Measurements from ENCODE around the gene IL1RAPL2. TPM values are rescaled to one million over a fixed set of nuclear protein-coding genes. Genes with fewer than 3 reads are reported as not detected.

IL1RAPL2 gene
- total RNA-seq, 1 experiment from 2014 or later = 1.6 TPM

DNA sequence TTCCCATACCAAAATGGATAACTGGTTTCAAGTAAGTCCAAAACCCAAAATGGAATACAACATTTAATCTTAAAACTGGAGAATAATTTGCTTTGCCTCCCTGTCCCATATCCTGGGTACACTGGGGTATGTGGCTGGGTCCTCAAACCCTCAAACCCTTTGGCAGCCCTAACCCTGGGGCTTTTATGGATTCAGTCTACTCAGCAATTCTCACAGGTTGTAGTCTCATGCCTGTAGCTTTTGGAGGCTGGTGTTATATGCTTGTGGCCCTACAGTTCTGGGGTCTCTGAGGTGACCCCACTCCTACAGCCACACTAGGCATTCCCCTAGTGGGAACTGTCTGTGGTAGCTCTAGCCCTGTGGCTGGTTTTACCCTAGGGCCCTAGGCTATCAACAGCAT lies 1145.8 kb downstream of the IL1RAPL2 start:
- no peaks in the 10 kb centered on the region for H3K36me3 ChIP-seq (ENCODE audit: low read depth)
- H3K9me3 ChIP-seq (ENCODE audit: insufficient read depth, low read depth) = no peaks in the 10 kb centered on the region
- intact Hi-C loops (cut with micrococcal nuclease; ENCODE audit: unreplicated experiment) = no loop called here
- no peaks in the 10 kb centered on the region for H3K79me2 ChIP-seq (ENCODE audit: low read depth)
- no peaks in the 10 kb centered on the region for H4K20me1 ChIP-seq (ENCODE audit: insufficient read depth)
- no peaks in the 10 kb centered on the region for H3K9me2 ChIP-seq (ENCODE audit: insufficient read depth)
- no TSS peak for BruUV-seq (replicated peaks)
- no peak overlapping the region for H3K4me2 ChIP-seq
- H3F3A ChIP-seq (ENCODE audit: insufficient read depth, low read depth) = no peaks in the 10 kb centered on the region
- ChIA-PET POLR2A (ENCODE audit: unreplicated experiment) (no interaction called here), CTCF (no interaction called here)
- no peak overlapping the region for H2AFZ ChIP-seq
- H3K27me3 ChIP-seq (ENCODE audit: insufficient read depth, low read depth) = no peaks in the 10 kb centered on the region
- H3K4me3 ChIP-seq = no peak overlapping the region
- DNase-seq = no peak
- TF ChIP-seq, protein P1, sequence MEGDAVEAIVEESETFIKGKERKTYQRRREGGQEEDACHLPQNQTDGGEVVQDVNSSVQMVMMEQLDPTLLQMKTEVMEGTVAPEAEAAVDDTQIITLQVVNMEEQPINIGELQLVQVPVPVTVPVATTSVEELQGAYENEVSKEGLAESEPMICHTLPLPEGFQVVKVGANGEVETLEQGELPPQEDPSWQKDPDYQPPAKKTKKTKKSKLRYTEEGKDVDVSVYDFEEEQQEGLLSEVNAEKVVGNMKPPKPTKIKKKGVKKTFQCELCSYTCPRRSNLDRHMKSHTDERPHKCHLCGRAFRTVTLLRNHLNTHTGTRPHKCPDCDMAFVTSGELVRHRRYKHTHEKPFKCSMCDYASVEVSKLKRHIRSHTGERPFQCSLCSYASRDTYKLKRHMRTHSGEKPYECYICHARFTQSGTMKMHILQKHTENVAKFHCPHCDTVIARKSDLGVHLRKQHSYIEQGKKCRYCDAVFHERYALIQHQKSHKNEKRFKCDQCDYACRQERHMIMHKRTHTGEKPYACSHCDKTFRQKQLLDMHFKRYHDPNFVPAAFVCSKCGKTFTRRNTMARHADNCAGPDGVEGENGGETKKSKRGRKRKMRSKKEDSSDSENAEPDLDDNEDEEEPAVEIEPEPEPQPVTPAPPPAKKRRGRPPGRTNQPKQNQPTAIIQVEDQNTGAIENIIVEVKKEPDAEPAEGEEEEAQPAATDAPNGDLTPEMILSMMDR (conservative IDR thresholded peaks at IDR 0.05) = no peak
- TF ChIP-seq EZH2 (IDR thresholded peaks at IDR 0.05; ENCODE audit: low read depth) = no peak
- H3K27ac ChIP-seq = no peak overlapping the region
- H3K4me1 ChIP-seq (replicated peaks; ENCODE audit: insufficient read depth) = peaks cover 14% of the 10 kb centered on the region; the same call in 1 of the 2 replicates

DNA sequence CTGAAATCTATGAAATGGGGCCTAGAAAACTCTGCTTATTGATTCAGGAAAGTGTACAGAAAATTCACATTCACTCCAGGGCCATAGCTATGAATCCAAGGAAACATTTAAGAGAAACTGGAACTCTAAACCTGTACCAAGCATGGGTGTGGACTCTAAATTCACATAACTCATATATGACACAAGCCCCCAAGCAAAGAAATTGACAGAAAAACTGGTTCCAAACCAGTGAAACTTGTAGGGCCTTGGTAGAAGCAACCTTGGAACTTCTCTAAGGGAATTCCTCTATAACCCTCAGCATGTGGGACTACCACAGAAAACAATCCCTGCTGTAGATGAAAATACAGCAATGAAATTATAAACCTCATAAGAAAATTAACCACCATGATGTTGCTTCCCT lies 1149.7 kb downstream of the IL1RAPL2 start:
- Histone ChIP-seq H3K4me2 (peak overlapping the region; percentile 8; the same call in 1 of the 2 replicates), H3K27me3 (ENCODE audit: insufficient read depth, low read depth) (no peaks in the 10 kb centered on the region), H3K9me3 (ENCODE audit: insufficient read depth, low read depth) (no peaks in the 10 kb centered on the region), H3K4me1 (replicated peaks; ENCODE audit: insufficient read depth) (peaks cover 14% of the 10 kb centered on the region; the same call in 1 of the 2 replicates), H3K4me3 (no peak overlapping the region), H3F3A (ENCODE audit: insufficient read depth, low read depth) (no peaks in the 10 kb centered on the region), H3K9me2 (ENCODE audit: insufficient read depth) (no peaks in the 10 kb centered on the region), H4K20me1 (ENCODE audit: insufficient read depth) (no peaks in the 10 kb centered on the region), H3K36me3 (ENCODE audit: low read depth) (no peaks in the 10 kb centered on the region), H3K27ac (no peak overlapping the region), H2AFZ (no peak overlapping the region), H3K79me2 (ENCODE audit: low read depth) (no peaks in the 10 kb centered on the region)
- DNase-seq = peak in 1 of 2 experiments; percentile 62
- BruUV-seq (replicated peaks) = no TSS peak
- intact Hi-C loops (cut with micrococcal nuclease; ENCODE audit: unreplicated experiment) = no loop called here
- ChIA-PET POLR2A (ENCODE audit: unreplicated experiment) (no interaction called here), CTCF (no interaction called here)
- TF ChIP-seq, protein P1 (conservative IDR thresholded peaks at IDR 0.05) = no peak
- TF ChIP-seq EZH2 (IDR thresholded peaks at IDR 0.05; ENCODE audit: low read depth) = no peak

DNA sequence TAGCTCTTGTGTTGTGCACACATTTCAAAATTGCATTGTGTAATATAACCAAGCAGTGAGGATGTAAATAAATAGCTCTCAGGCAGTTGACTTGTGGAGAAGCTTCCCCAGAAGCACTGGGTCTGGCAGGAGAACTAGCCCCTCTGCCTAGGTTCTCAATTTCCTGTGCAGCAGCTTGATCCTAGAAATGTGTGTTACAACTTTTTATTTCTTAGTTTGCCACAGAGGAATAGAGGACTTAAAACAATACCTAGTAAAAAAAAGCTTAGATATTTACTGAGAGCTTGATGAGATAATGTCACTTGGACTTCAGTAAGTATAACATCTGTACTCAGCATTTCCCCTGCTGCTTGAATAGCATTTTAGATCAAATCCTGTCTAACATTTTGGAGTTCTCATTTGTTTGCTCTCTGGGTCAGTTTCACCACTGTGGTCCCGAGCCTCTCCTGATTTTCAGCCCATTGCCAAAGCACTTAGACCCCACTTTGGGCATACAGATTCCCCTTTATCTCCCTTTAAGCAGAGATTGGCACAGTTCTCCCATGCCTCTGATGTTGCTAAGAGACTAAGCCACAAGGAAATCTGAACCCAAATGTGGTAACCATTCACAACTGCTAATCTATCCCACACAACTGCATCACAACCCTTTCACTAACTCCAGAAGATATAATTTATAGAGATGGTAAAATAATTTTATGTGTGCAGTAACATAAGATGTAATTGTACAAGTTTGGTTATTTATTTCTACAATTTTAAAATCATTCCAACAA lies 1158.2 kb downstream of the IL1RAPL2 start:
- no peaks in the 10 kb centered on the region for H3K9me3 ChIP-seq (ENCODE audit: insufficient read depth, low read depth)
- H3K27ac ChIP-seq = no peak overlapping the region
- no TSS peak for BruUV-seq (replicated peaks)
- H3K4me2 ChIP-seq = no peak overlapping the region
- no peak for DNase-seq
- H3K27me3 ChIP-seq (ENCODE audit: insufficient read depth, low read depth) = no peaks in the 10 kb centered on the region
- no peaks in the 10 kb centered on the region for H3K9me2 ChIP-seq (ENCODE audit: insufficient read depth)
- H3K79me2 ChIP-seq (ENCODE audit: low read depth) = no peaks in the 10 kb centered on the region
- TF ChIP-seq, protein P1 (conservative IDR thresholded peaks at IDR 0.05) = no peak
- no peak for TF ChIP-seq EZH2 (IDR thresholded peaks at IDR 0.05; ENCODE audit: low read depth)
- no peaks in the 10 kb centered on the region for H3K36me3 ChIP-seq (ENCODE audit: low read depth)
- no peak overlapping the region for H3K4me3 ChIP-seq
- no peaks in the 10 kb centered on the region for H3K4me1 ChIP-seq (replicated peaks; ENCODE audit: insufficient read depth)
- no peaks in the 10 kb centered on the region for H3F3A ChIP-seq (ENCODE audit: insufficient read depth, low read depth)
- no peak overlapping the region for H2AFZ ChIP-seq
- ChIA-PET CTCF (no interaction called here), POLR2A (ENCODE audit: unreplicated experiment) (no interaction called here)
- intact Hi-C loops (cut with micrococcal nuclease; ENCODE audit: unreplicated experiment) = no loop called here
- H4K20me1 ChIP-seq (ENCODE audit: insufficient read depth) = no peaks in the 10 kb centered on the region; the same call in 1 of the 2 replicates

Data from PC-9 (cell line).